ENCODE results near the gene GOLGA8O. TPM values are rescaled to one million over a fixed set of nuclear protein-coding genes. Genes with fewer than 3 reads are reported as not detected.

The GOLGA8O gene
- total and polyA plus RNA-seq, 4 donors: 0.28 to 4.4 (median 0.29) TPM; not detected in 1

Small RNA genes within 50 kb of the gene (small RNA-seq; reads per million reads assigned to genes)
- gene AC135983.5 (not detected), gene RF00096 (not detected), gene RN7SL539P (not detected)

Other genes with a start within 250 kb of the GOLGA8O start
- under 1 TPM; 0.08 to 0.09 TPM for gene GOLGA8K, start 52.3 kb downstream of the GOLGA8O start, total RNA-seq
- not detected for gene GOLGA8K, start 52.3 kb downstream of the GOLGA8O start, polyA plus RNA-seq
- gene GOLGA8N, start 137.8 kb upstream of the GOLGA8O start, total RNA-seq: 1 to 10 TPM; 4.7 to 6.8 TPM
- 1 to 10 TPM; 1.1 to 1.2 TPM for gene GOLGA8N, start 137.8 kb upstream of the GOLGA8O start, polyA plus RNA-seq
- 10 to 100 TPM in 1 of 2 donors, under 1 TPM in 1; 0.42 to 20.6 TPM for gene ARHGAP11A, start 159.9 kb upstream of the GOLGA8O start, total RNA-seq
- gene ARHGAP11A, start 159.9 kb upstream of the GOLGA8O start, polyA plus RNA-seq: 1 to 10 TPM in 1 of 2 donors, under 1 TPM in 1; 0.46 to 1.5 TPM
- gene SCG5, start 186.1 kb upstream of the GOLGA8O start, total RNA-seq: 10 to 100 TPM in 1 of 2 donors, 1 to 10 TPM in 1; 7.5 to 12.6 TPM
- gene SCG5, start 186.1 kb upstream of the GOLGA8O start, polyA plus RNA-seq: 10 to 100 TPM in 1 of 2 donors, 1 to 10 TPM in 1; 2.9 to 13.4 TPM